GM20000 (cell line): Measurements from ENCODE around the gene MTMR3.

ENCODE experiments used
- DNase-seq: peaks from one replicate; pipeline ENCODE4 v3.0.0; 2012; ENCODE audit warnings: low spot score
- TF ChIP-seq, protein P1 (sequence below): IDR thresholded peaks from 2 replicates; pipeline ENCODE4 v1.5.1; 2012; ENCODE audit warnings: mild to moderate bottlenecking, control low read depth; ENCODE audit errors: extremely low read depth, missing control alignments

The MTMR3 gene

GRCh38 chr22:29840498-29840897 is 42.5 kb upstream of the MTMR3 start:
- no peak for DNase-seq

DNA sequence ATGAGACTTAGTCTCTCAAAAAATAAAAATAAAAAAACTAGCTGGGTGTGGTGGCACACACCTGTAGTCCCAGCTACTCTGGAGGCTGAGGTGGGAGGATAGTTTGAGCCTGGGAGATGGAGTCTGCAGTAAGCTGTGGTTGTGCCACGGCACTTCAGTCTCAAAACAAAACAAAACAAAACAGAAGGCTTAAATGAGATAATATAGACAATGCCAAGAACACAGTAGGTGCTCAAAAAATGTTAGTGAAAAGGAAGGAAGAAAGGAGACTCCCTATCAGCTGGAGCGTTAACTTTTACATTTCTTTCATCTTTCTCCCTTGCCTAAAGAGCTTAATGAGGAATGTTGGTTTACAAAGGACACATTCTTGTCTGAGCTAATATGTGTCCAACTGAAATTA is 40.8 kb upstream of the MTMR3 start:
- TF ChIP-seq, protein P1, sequence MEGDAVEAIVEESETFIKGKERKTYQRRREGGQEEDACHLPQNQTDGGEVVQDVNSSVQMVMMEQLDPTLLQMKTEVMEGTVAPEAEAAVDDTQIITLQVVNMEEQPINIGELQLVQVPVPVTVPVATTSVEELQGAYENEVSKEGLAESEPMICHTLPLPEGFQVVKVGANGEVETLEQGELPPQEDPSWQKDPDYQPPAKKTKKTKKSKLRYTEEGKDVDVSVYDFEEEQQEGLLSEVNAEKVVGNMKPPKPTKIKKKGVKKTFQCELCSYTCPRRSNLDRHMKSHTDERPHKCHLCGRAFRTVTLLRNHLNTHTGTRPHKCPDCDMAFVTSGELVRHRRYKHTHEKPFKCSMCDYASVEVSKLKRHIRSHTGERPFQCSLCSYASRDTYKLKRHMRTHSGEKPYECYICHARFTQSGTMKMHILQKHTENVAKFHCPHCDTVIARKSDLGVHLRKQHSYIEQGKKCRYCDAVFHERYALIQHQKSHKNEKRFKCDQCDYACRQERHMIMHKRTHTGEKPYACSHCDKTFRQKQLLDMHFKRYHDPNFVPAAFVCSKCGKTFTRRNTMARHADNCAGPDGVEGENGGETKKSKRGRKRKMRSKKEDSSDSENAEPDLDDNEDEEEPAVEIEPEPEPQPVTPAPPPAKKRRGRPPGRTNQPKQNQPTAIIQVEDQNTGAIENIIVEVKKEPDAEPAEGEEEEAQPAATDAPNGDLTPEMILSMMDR = no peak
- DNase-seq = no peak

More at GRCh38 chr22:29840498-29840897, 42.5 kb upstream of the MTMR3 start:
- TF ChIP-seq, protein P1 = no peak

DNA sequence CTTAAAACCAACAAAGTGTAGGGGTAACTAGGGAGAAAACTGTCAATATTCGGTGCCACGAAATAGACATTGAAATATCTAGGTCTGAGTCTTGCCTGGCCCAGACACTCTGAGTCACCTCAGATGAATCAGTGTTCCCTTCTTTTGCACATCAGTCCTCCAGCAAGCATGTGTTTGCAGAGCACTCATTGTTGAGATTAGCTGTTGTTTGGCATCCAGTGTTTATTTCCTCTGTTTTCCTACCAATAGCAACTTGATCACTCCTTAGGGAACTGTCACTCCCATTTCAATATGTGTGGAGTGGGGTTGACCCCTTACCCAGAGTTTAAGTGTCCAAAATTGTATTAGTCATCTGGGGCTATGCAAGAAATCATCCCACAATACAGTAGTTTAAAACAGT is 40.2 kb upstream of the MTMR3 start:
- TF ChIP-seq, protein P1 = no peak
- no peak for DNase-seq

DNA sequence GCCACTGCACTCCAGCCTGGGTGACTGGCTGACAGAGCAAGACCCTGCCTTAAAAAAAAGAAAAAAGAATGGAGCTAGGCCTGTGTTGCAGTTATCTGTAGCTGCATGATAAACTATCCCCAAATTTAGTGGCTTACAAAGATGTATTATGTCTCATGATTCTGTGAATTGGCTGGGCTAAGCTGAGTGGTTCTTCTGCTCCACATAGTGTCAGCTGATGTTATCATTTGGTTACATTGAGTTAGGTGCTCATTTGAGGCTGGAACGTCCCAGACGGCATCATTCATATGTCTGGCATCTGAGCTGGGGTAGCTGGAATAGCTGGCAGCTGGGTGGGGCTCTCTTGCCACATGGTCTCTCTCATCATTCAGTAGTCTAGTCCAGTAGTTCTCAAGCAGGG is 36.7 kb upstream of the MTMR3 start:
- TF ChIP-seq, protein P1 = no peak
- no peak for DNase-seq

DNA sequence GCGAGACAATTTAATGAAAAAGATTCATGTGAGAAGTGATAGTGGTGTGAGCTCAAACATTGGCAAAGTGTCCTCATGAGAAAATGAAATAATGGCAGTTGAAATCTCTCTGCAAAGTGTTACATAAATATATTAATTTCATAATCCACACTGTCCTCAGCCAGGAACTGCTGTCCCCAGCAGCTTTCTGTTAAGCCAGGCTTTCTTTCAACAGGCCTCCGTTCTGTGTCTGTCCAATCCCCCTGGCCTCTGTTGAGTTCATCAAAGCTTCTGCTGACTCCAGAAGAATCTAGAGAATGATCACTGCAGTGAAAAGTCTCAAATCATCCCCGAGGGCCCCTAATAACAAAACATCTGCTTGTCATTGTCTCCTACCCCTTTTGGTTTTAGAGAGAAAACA is 34.9 kb upstream of the MTMR3 start:
- no peak for DNase-seq
- TF ChIP-seq, protein P1 = no peak

DNA sequence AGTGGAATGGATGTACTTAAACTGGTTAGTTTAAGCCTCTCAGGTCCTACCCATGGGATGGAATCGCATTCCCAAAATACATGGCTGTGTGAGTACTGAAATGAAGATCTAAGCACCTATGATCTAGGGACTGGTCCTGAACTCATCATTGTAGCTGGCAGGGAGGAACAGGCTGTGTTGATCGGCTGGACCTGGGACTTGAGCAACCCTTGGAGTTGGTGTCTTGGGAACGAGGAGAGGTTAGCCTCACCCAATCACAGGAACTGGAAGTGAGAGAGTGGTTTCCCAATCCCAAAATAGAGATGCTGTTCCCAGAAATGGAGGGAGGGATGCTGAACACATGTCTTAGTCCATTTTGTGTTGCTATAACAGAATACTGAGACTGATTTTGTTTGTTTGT is 28.5 kb upstream of the MTMR3 start:
- TF ChIP-seq, protein P1 = no peak
- DNase-seq = no peak

DNA sequence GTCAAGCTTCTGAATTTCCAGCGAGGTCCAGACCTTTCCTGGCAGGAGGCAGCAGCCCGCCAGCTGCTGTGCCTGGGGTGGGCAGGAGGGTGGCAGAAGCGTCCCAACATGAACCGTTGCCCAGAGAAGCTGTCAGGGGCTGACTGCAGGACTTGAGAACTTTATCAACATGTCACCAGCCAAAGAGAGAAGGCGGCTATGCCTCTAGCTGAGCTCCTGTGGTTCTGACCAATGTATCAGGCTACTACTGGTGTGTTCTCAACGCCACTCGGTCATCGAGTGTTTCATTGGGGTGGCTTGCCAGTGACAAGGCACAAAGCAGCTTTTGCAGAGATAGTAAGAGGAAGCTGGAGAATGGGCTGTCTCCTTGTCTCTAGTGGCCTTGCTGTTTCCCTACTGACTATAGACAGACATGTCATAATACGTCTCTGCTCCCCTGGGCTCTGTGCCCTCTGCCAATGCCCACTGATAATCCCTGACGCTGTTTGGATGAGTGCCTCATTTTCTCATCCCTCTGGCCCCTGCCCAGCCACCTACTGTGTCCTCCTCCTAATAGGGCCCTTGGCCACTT is 27.3 kb upstream of the MTMR3 start:
- DNase-seq = no peak
- TF ChIP-seq, protein P1 = no peak
